Measurements from ENCODE around the gene TPCN1. TPM values are rescaled to one million over a fixed set of nuclear protein-coding genes. Genes with fewer than 3 reads are reported as not detected.
A peak's percentile ranks its signal among the peaks of the same experiment; 100 is the strongest.

Gene TPCN1
- total RNA-seq, 1 experiment from 2014 or later: 42.7 TPM

DNA sequence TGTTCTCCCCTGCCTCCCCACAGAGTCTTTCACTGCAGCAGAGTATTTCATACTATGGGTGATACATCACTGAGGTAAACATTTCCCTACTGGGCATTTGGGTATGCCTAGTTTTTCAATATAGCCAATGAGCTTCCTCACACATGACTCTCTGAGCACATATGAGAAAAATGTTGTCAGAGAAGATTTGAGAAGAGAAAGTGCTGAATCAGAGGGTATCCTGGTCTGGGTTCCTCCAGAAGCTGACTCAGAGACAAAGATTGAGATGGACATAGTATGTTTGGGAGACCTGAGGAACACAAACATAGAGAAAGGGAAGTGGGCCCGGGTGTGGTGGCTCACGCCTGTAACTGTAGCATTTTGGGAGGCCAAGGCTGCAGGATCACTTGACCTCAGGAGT lies 101.1 kb downstream of the TPCN1 start:
- Histone ChIP-seq H2AFZ (no peak overlapping the region), H3K36me3 (ENCODE audit: low read depth) (peaks cover 9% of the 10 kb centered on the region; the same call in 1 of the 2 replicates), H3K9me3 (ENCODE audit: insufficient read depth, low read depth) (no peaks in the 10 kb centered on the region), H4K20me1 (ENCODE audit: insufficient read depth) (no peaks in the 10 kb centered on the region; the same call in none of the 2 replicates), H3K27me3 (ENCODE audit: insufficient read depth, low read depth) (no peaks in the 10 kb centered on the region), H3K4me2 (no peak overlapping the region), H3F3A (ENCODE audit: insufficient read depth, low read depth) (peaks cover 23% of the 10 kb centered on the region), H3K9me2 (ENCODE audit: insufficient read depth) (no peaks in the 10 kb centered on the region), H3K79me2 (ENCODE audit: low read depth) (no peaks in the 10 kb centered on the region), H3K27ac (peak overlapping the region; percentile 65), H3K4me1 (replicated peaks; ENCODE audit: insufficient read depth) (peaks cover 18% of the 10 kb centered on the region), H3K4me3 (no peak overlapping the region)
- peak in 1 of 2 experiments; percentile 85 for DNase-seq
- no peak for TF ChIP-seq EZH2 (IDR thresholded peaks at IDR 0.05; ENCODE audit: low read depth)
- TF ChIP-seq, protein P1, sequence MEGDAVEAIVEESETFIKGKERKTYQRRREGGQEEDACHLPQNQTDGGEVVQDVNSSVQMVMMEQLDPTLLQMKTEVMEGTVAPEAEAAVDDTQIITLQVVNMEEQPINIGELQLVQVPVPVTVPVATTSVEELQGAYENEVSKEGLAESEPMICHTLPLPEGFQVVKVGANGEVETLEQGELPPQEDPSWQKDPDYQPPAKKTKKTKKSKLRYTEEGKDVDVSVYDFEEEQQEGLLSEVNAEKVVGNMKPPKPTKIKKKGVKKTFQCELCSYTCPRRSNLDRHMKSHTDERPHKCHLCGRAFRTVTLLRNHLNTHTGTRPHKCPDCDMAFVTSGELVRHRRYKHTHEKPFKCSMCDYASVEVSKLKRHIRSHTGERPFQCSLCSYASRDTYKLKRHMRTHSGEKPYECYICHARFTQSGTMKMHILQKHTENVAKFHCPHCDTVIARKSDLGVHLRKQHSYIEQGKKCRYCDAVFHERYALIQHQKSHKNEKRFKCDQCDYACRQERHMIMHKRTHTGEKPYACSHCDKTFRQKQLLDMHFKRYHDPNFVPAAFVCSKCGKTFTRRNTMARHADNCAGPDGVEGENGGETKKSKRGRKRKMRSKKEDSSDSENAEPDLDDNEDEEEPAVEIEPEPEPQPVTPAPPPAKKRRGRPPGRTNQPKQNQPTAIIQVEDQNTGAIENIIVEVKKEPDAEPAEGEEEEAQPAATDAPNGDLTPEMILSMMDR (conservative IDR thresholded peaks at IDR 0.05): no peak
- CTCF ChIA-PET: no interaction called here
- intact Hi-C loops (cut with micrococcal nuclease; ENCODE audit: unreplicated experiment): no loop called here
- POLR2A ChIA-PET (ENCODE audit: unreplicated experiment): interaction anchor here (0.7 kb wide), 1 partner anchor 24 kb away, joined by 8 read pairs; no protein-coding TSS in a partner anchor
- no TSS peak for BruUV-seq (replicated peaks)

DNA sequence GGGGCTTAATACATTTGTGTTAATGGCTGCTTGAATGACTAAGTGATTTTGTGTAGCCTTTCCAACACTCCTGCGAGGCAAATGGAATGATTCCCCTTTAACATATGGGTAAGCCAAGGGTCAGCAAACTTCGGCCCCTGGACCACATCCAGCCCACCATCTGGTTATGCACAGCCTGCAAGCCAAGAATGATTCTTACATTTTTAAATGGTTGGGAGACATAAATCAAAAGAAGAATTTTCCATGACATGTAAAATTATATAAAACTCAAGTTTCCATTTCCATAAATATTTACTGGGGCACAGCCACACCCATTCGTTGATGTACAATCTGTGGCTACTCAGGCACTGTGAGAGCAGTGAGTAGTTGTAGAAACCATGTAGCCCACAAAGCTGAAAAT lies 104.7 kb downstream of the TPCN1 start:
- peaks cover 15% of the 10 kb centered on the region; the same call in 1 of the 2 replicates for H3F3A ChIP-seq (ENCODE audit: insufficient read depth, low read depth)
- no peaks in the 10 kb centered on the region for H4K20me1 ChIP-seq (ENCODE audit: insufficient read depth)
- H3K27me3 ChIP-seq (ENCODE audit: insufficient read depth, low read depth): no peaks in the 10 kb centered on the region
- no peak overlapping the region for H3K4me3 ChIP-seq
- ChIA-PET CTCF (interaction anchor here (0.6 kb wide), 1 partner anchor 27 kb away, joined by 6 read pairs; no protein-coding TSS in a partner anchor), POLR2A (ENCODE audit: unreplicated experiment) (interaction anchor here (0.7 kb wide), 1 partner anchor 25 kb away, joined by 32 read pairs; no protein-coding TSS in a partner anchor)
- DNase-seq: no peak
- TF ChIP-seq EZH2 (IDR thresholded peaks at IDR 0.05; ENCODE audit: low read depth): no peak
- TF ChIP-seq, protein P1 (conservative IDR thresholded peaks at IDR 0.05): no peak
- no peaks in the 10 kb centered on the region; the same call in 1 of the 2 replicates for H3K36me3 ChIP-seq (ENCODE audit: low read depth)
- H3K4me2 ChIP-seq: no peak overlapping the region
- no peaks in the 10 kb centered on the region for H3K9me3 ChIP-seq (ENCODE audit: insufficient read depth, low read depth)
- H3K9me2 ChIP-seq (ENCODE audit: insufficient read depth): no peaks in the 10 kb centered on the region
- intact Hi-C loops (cut with micrococcal nuclease; ENCODE audit: unreplicated experiment): no loop called here
- H2AFZ ChIP-seq: no peak overlapping the region
- BruUV-seq (replicated peaks): no TSS peak
- H3K27ac ChIP-seq: no peak overlapping the region
- H3K79me2 ChIP-seq (ENCODE audit: low read depth): no peaks in the 10 kb centered on the region
- H3K4me1 ChIP-seq (replicated peaks; ENCODE audit: insufficient read depth): peaks cover 18% of the 10 kb centered on the region

DNA sequence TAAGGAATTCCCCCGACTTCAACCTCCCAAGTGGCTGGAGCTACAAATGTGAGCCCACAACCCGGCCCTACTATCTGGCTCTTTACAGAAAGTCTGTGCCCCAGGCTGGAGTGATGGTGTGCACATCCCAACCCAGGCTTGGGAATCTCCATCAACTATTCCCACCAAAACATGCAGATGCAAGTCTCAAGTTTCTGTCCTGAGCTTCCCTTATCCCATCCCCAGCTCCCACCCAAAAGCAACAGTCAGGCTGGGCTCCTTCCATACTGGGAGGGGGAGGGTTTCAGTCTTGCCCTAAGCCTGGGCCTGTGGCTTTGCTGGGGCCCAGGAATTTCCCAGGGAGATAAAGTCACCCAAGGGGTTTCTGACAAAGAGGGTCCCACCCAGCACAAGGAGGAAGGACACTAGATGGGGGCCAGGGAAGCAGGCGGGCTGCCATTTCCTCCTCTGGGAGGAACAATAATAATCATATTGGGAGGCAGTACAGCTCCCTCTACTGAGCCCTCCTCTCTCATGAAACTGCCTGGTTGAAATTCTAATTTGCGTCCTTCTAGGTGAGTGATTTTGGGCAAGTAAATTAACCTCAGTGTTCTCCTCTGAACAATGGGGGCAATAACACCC lies 105.6 kb downstream of the TPCN1 start:
- ChIA-PET POLR2A (ENCODE audit: unreplicated experiment) (no interaction called here), CTCF (interaction anchor here (0.6 kb wide), 1 partner anchor 26 kb away, joined by 6 read pairs; no protein-coding TSS in a partner anchor)
- H3K4me2 ChIP-seq: no peak overlapping the region
- no peak overlapping the region for H3K27ac ChIP-seq
- H2AFZ ChIP-seq: no peak overlapping the region
- no peaks in the 10 kb centered on the region for H3K9me2 ChIP-seq (ENCODE audit: insufficient read depth)
- H4K20me1 ChIP-seq (ENCODE audit: insufficient read depth): no peaks in the 10 kb centered on the region
- H3K4me3 ChIP-seq: no peak overlapping the region
- no peak for TF ChIP-seq EZH2 (IDR thresholded peaks at IDR 0.05; ENCODE audit: low read depth)
- TF ChIP-seq, protein P1 (conservative IDR thresholded peaks at IDR 0.05): no peak
- H3K4me1 ChIP-seq (replicated peaks; ENCODE audit: insufficient read depth): peaks cover 17% of the 10 kb centered on the region
- DNase-seq: no peak
- no peaks in the 10 kb centered on the region for H3K9me3 ChIP-seq (ENCODE audit: insufficient read depth, low read depth)
- H3K36me3 ChIP-seq (ENCODE audit: low read depth): no peaks in the 10 kb centered on the region; the same call in 1 of the 2 replicates
- no peaks in the 10 kb centered on the region for H3K79me2 ChIP-seq (ENCODE audit: low read depth)
- BruUV-seq (replicated peaks): no TSS peak
- H3F3A ChIP-seq (ENCODE audit: insufficient read depth, low read depth): peaks cover 19% of the 10 kb centered on the region; the same call in 1 of the 2 replicates
- intact Hi-C loops (cut with micrococcal nuclease; ENCODE audit: unreplicated experiment): no loop called here
- no peaks in the 10 kb centered on the region for H3K27me3 ChIP-seq (ENCODE audit: insufficient read depth, low read depth)

Measured in PC-9 (cell line).